Pancreas (tissue), 10 donors: ENCODE results near the gene SEPTIN1. TPM values are rescaled to one million over a fixed set of nuclear protein-coding genes. Genes with fewer than 3 reads are reported as not detected.

Experiments
- ATAC-seq, 4 donors: fragments of 200-7000 bp; cut with Tn5 transposase; one replicate each; pipeline versions ENCODE4 v1.8.0 to v1.9.1; 2020; ENCODE audit warnings: mild to moderate bottlenecking in 4 of 4, moderate library complexity in 4 of 4
- DNase-seq, 6 donors: peaks; one replicate each; pipeline ENCODE4 v3.0.0-alpha.2; 2020
- FAIRE-seq: peaks from 2 replicates; lab custom pipeline; 2012; peaks lifted over from hg19 to GRCh38; lab: Jason Lieb, UNC
- H3K27ac ChIP-seq, 4 donors: fragments of 200-600 bp; sonication (generic); 1 replicate in 3 of 4; 2 replicates in 1 of 4; pipeline versions ENCODE4 v1.5.0 to v1.8.0; 2020
- H3K27me3 ChIP-seq, 4 donors: fragments of 200-600 bp; one replicate each; pipeline ENCODE4 v1.8.0; 2021
- H3K36me3 ChIP-seq, 3 donors: fragments of 200-600 bp; sonication (generic) in 1 of 3; one replicate each; pipeline versions ENCODE4 v1.5.0 to v1.8.0; 2020 to 2021
- H3K4me1 ChIP-seq, 3 donors: fragments of 200-600 bp; one replicate each; pipeline ENCODE4 v1.8.0; 2021
- H3K4me3 ChIP-seq, 4 donors: fragments of 200-600 bp; sonication (generic) in 2 of 4; one replicate each; pipeline versions ENCODE4 v1.5.0 to v1.8.0; 2020 to 2021
- H3K9me3 ChIP-seq, 4 donors: fragments of 200-600 bp; one replicate each; pipeline ENCODE4 v1.8.0; 2021
- CTCF ChIP-seq, 4 donors: fragments of 200-600 bp; sonication (generic) in 3 of 4; IDR thresholded peaks; one replicate each; pipeline versions ENCODE4 v1.5.0 to v1.8.0; 2021; ENCODE audit warnings: antibody characterized with exemption in 4 of 4
- WGBS, 2 donors: extraction: QIAGEN DNeasy Blood & Tissue Kit; methylation state at CpG; one replicate each; pipeline ENCODE4 v1.1.7; 2013; 5-methylcytosine and 5-hydroxymethylcytosine counted together
- intact Hi-C, 3 donors: fragments of 100-400 bp; cut with DNase I; formaldehyde crosslinking; loops; one replicate each; pipeline versions ENCODE4 v1.11.1 to v1.14.2; 2022
- polyA plus RNA-seq, 2 donors: library from polyadenylated mRNA; stranded (reverse); fragments of 200-250 nt; gene quantifications; one replicate each; pipeline ENCODE4 v1.2.3, GENCODE V29; 2013
- total RNA-seq, 6 donors: library from RNA; stranded (reverse); fragmentation: NEBNext Ultra II Directional in 4 of 6; extraction: Animal tissue kit (Norgen Biotek cat#: 25700) in 4 of 6; gene quantifications; one replicate each; pipeline versions ENCODE4 v1.2.1 to v1.2.4, GENCODE V29; 2021 to 2023
- donor health status: healthy with polysubstance abuse.
- donor health status: DM: no; HTN: no; CAD: no; lungs with moderate emphysema.
- donor health status: DM: no; HTN: no; CAD: no.
- donor health status: control.
- donor health status: control.
- donor health status: Bipolar disorder and iron deficiency.
- donor health status: DM: yes; HTN: yes; CAD: no.
- donor health status: DM: no; HTN: no; CAD: no.
- donor health status: DM: no; HTN: no; CAD: no.
- donor health status: DM: yes; HTN: yes; CAD: no.

SEPTIN1 gene
- total and polyA plus RNA-seq, 8 donors: 0.63 to 3.3 (median 1.5) TPM

DNA sequence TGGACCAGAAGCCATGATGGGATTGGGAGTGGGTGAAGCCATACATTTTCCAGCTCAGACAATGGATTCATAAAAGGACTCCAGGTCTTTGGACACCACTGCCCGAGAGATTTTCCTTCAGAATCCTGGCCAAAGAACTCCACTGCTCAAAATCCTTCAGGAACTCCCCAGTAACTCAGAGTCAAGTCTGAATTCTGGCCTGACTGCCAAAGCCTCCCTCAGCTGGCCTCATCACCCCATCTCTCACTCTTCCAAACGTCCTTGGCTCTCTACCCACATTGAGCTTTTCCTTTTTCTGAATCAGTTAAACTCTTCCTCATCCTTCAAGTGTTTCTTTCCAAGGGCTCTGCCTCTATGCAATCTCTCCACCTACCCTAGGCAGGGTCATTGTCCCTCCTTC, 1.2 kb upstream of the SEPTIN1 start:
- Histone ChIP-seq H3K4me1 (peaks cover 0 to 4% (median 0%) of the 10 kb centered on the region in 3 donors), H3K4me3 (no peak overlapping the region), H3K27ac (no peak overlapping the region), H3K27me3 (no peaks in the 10 kb centered on the region), H3K36me3 (no peaks in the 10 kb centered on the region), H3K9me3 (no peaks in the 10 kb centered on the region)
- ATAC-seq (no peak), DNase-seq (no peak), FAIRE-seq (no peak)
- no peak for TF ChIP-seq CTCF (IDR thresholded peaks at IDR 0.05)
- 38 to 50% methylated on average over 2 of the region's 2 CpGs for WGBS, 2 donors
- intact Hi-C loops: no loop called here

DNA sequence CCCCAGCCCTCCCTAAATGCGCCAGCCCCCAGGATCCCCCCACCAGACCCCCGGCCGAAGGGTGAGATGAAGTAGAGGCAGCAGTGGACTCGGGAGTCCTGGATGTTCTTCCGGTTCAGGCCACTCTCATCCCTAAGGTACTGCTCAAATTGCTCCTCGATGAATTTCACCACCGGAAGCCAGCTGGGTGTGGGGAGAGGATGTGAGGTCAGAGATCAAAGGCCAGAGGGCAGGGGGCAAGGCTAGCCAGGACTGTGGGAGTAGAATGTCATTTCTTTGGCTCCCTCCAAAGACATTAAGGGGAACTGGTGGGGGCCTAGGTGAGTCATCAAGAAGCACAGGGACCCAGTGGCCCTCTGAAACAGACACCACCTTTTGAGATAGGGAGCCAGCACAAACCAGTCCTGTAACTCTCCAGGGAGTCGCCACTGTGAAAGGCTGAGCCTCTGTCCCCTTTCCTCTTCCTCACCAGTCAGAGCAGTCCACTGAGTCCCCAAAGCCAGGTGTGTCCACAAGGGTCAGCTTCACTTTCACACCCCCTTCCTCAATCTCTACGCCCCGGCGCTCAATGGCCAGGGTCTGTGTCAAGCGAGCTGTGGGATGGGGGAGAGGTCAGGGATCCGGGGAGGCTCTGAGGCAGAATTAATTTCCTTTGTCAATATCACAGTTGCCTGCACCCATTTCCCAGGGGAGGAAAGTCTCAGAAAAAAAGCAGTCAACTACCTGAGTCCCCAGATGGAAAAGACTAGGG, 895 bp downstream of the SEPTIN1 start:
- intact Hi-C loops: no loop called here
- H3K27me3 ChIP-seq: no peaks in the 10 kb centered on the region
- H3K4me3 ChIP-seq: no peak overlapping the region
- no peaks in the 10 kb centered on the region for H3K9me3 ChIP-seq
- DNase-seq: no peak
- TF ChIP-seq CTCF (IDR thresholded peaks at IDR 0.05): no peak
- ATAC-seq: no peak
- H3K4me1 ChIP-seq: peaks cover 0 to 4% (median 0%) of the 10 kb centered on the region in 3 donors
- 81 to 83% methylated on average over 13 of the region's 13 CpGs for WGBS, 2 donors
- no peak overlapping the region for H3K27ac ChIP-seq
- no peak for FAIRE-seq
- no peaks in the 10 kb centered on the region for H3K36me3 ChIP-seq

GRCh38 chr16:30380803-30381208, 1.6 kb downstream of the SEPTIN1 start:
- Histone ChIP-seq H3K9me3 (no peaks in the 10 kb centered on the region), H3K27ac (no peak overlapping the region), H3K4me3 (no peak overlapping the region), H3K27me3 (no peaks in the 10 kb centered on the region), H3K36me3 (no peaks in the 10 kb centered on the region), H3K4me1 (peaks cover 0 to 4% (median 0%) of the 10 kb centered on the region in 3 donors)
- DNase-seq: no peak
- no peak for TF ChIP-seq CTCF (IDR thresholded peaks at IDR 0.05)
- intact Hi-C loops: no loop called here
- no peak for FAIRE-seq
- 86 to 88% methylated on average over 6 of the region's 6 CpGs for WGBS, 2 donors
- ATAC-seq: no peak

DNA sequence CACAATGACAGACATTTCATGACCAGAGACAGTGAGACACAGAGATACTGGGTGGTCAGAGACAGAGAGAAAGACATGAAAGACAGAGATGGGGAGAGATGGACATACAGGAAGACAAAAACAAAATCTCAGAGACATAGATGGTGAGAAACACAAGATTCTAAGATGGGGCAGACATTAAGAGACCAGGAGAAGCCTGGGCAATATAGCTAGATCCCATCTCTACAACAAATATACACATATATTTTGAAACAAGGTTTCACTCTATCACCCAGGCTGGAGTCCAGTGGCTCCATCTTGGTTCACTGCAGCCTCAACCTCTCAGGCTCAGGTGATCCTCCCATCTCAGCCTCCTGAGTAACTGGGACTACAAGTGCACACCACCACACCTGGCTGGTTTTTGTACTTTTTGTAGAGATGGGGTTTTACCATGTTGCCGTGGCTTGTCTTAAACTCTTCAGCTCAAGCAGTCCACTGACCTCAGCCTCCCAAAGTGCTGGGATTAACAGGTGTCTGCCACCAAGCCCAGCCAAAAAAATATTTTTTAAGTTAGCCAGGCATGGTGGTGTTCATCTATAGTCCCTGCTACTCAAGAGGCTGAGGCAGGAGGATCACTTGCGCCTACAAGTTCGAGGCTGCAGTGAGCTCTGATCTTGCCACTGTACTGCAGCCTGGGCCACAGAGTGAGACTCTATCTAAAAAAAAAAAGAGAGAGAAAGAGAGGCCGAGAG, 2.1 kb downstream of the SEPTIN1 start:
- peaks cover 0 to 4% (median 0%) of the 10 kb centered on the region in 3 donors for H3K4me1 ChIP-seq
- no peaks in the 10 kb centered on the region for H3K36me3 ChIP-seq
- intact Hi-C loops: no loop called here
- H3K4me3 ChIP-seq: no peak overlapping the region
- WGBS, 2 donors: 94 to 97% methylated on average over 4 of the region's 4 CpGs
- no peak for DNase-seq
- H3K9me3 ChIP-seq: no peaks in the 10 kb centered on the region
- no peak for TF ChIP-seq CTCF (IDR thresholded peaks at IDR 0.05)
- H3K27me3 ChIP-seq: no peaks in the 10 kb centered on the region
- no peak for FAIRE-seq
- no peak overlapping the region for H3K27ac ChIP-seq
- ATAC-seq: no peak
